Panc1 (cell line): ENCODE results near the gene SLC22A5. TPM values are rescaled to one million over a fixed set of nuclear protein-coding genes. Genes with fewer than 3 reads are reported as not detected.

Experiments
- ATAC-seq: fragments of 200-7000 bp; cut with Tn5 transposase; 2 replicates; pipeline ENCODE4 v1.9.1; 2020; ENCODE audit warnings: mild to moderate bottlenecking, moderate library complexity
- BruUV-seq: library from RNA; stranded (reverse); fragments of 400-500 nt; replicated peaks from 2 replicates; lab custom pipeline; 2021; lab: Mats Ljungman, UMichigan
- CTCF ChIA-PET: fragments of 300-600 bp; sonication (Branson Sonifier 250); formaldehyde crosslinking; loops from one replicate; lab custom pipeline; 2022; ENCODE audit warnings: antibody characterized with exemption; lab: Charles Lee
- POLR2A ChIA-PET: fragments of 300-600 bp; sonication (Branson Sonifier 250); formaldehyde crosslinking; loops from one replicate; lab custom pipeline; 2022; ENCODE audit warnings: antibody characterized with exemption; lab: Charles Lee
- DNase-seq: peaks from one replicate; pipeline ENCODE4 v3.0.0-alpha.2; 2010; ENCODE audit warnings: low read depth, low spot score
- H3K27ac ChIP-seq: 2 replicates; pipeline ENCODE4 v1.5.1; 2011; ENCODE audit warnings: mild to moderate bottlenecking, low read length, inconsistent platforms
- H3K27me3 ChIP-seq: fragments of 200-500 bp; sonication (Bioruptor generic); 2 replicates; pipeline ENCODE4 v1.6.0; 2014; ENCODE audit warnings: low read length, inconsistent platforms; ENCODE audit not compliant: control insufficient read depth, insufficient read depth
- H3K36me3 ChIP-seq: fragments of 200-500 bp; sonication (Bioruptor generic); 2 replicates; pipeline ENCODE4 v1.5.1; 2014; ENCODE audit warnings: inconsistent platforms, mild to moderate bottlenecking, low read length, moderate library complexity; ENCODE audit not compliant: control insufficient read depth, insufficient read depth
- H3K4me1 ChIP-seq: 2 replicates; pipeline ENCODE4 v1.5.1; 2011; ENCODE audit warnings: inconsistent platforms, mild to moderate bottlenecking, low read length, moderate library complexity; ENCODE audit not compliant: control insufficient read depth, insufficient read depth
- H3K4me3 ChIP-seq, 2 experiments: 2 replicates each; pipeline ENCODE4 v1.5.1; 2011 to 2012; ENCODE audit warnings: low read depth in 2 of 2, low read length in 2 of 2, mild to moderate bottlenecking in 2 of 2, inconsistent platforms in 1 of 2, moderate library complexity in 1 of 2
- H3K9me3 ChIP-seq: fragments of 200-500 bp; sonication (Bioruptor generic); 2 replicates; pipeline ENCODE4 v1.5.1; 2014; ENCODE audit warnings: low read depth, mild to moderate bottlenecking, inconsistent platforms, low read length, moderate library complexity; ENCODE audit not compliant: control insufficient read depth, insufficient read depth
- POLR2AphosphoS5 ChIP-seq: IDR thresholded peaks from 2 replicates; pipeline ENCODE4 v1.6.1; 2012; ENCODE audit warnings: mild to moderate bottlenecking, low read depth, low read length, moderate library complexity
- SIN3A ChIP-seq: IDR thresholded peaks from 2 replicates; pipeline ENCODE4 v1.6.1; 2012; ENCODE audit warnings: low read depth, mild to moderate bottlenecking, low read length, moderate library complexity, borderline replicate concordance; ENCODE audit not compliant: insufficient read depth
- TCF7L2 ChIP-seq: IDR thresholded peaks from 2 replicates; pipeline ENCODE4 v1.6.1; 2011; ENCODE audit warnings: mild to moderate bottlenecking, low read depth, low read length, inconsistent platforms
- in situ Hi-C: cut with HindIII; loops from 2 replicates; pipeline ENCODE4 v1.10.0; 2016; ENCODE audit warnings: low sequenced_read_pairs, low pct_unique_long_range_greater_than_20kb
- intact Hi-C: fragments of 100-400 bp; cut with micrococcal nuclease; formaldehyde crosslinking; loops from one replicate; pipeline ENCODE4 v1.10.0; 2022; ENCODE audit not compliant: unreplicated experiment
- total RNA-seq: library from RNA; stranded (reverse); gene quantifications from one replicate; pipeline ENCODE4 v1.2.1, GENCODE V29; 2021; ENCODE audit not compliant: unreplicated experiment
- TF ChIP-seq, protein P1 (sequence below): fragments of 450-650 bp; IDR thresholded peaks from 2 replicates; pipeline ENCODE4 v1.5.1; 2017; ENCODE audit warnings: mild to moderate bottlenecking
- TF ChIP-seq, protein P2 (sequence below), 2 experiments: IDR thresholded peaks; 2 replicates each; pipeline ENCODE4 v1.6.1; 2011 to 2012; ENCODE audit warnings: low read depth in 2 of 2, control low read depth in 1 of 2, low read length in 1 of 2, mild to moderate bottlenecking in 1 of 2, moderate library complexity in 1 of 2; ENCODE audit not compliant: insufficient read depth in 1 of 2

Gene SLC22A5
- total RNA-seq, 1 experiment from 2014 or later, result 9.5 TPM

DNA sequence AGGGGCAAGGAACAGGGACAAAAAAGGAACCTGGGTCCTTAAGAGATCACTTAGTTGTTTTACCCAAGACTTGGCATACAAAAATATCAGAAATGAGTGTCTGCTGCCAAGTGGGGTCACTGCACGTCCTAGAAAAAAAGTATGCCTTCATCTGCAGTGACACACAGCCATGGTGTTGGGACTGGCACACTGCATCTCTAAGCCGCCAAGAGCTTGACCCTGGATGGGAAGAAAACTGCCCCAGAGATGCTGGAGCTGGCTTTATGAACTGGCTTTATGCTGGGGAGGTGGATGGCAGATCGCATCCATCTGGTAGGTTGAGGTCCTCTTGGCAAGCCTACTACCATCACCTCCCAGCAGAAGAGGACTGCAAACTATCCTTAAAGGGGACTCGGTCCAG is 69.4 kb downstream of the SLC22A5 start:
- Histone ChIP-seq H3K4me3 (no peak overlapping the region), H3K36me3 (no peaks in the 10 kb centered on the region), H3K9me3 (no peaks in the 10 kb centered on the region), H3K4me1 (no peaks in the 10 kb centered on the region), H3K27me3 (no peaks in the 10 kb centered on the region), H3K27ac (no peak overlapping the region)
- CTCF ChIA-PET, result no interaction called here
- DNase-seq (no peak), ATAC-seq (peak; percentile 45; the same call in 1 of the 2 replicates)
- in situ Hi-C loops (no loop called here), intact Hi-C loops (no loop called here)
- no peak for TF ChIP-seq POLR2AphosphoS5
- no peak for TF ChIP-seq SIN3A
- TF ChIP-seq, protein P1, sequence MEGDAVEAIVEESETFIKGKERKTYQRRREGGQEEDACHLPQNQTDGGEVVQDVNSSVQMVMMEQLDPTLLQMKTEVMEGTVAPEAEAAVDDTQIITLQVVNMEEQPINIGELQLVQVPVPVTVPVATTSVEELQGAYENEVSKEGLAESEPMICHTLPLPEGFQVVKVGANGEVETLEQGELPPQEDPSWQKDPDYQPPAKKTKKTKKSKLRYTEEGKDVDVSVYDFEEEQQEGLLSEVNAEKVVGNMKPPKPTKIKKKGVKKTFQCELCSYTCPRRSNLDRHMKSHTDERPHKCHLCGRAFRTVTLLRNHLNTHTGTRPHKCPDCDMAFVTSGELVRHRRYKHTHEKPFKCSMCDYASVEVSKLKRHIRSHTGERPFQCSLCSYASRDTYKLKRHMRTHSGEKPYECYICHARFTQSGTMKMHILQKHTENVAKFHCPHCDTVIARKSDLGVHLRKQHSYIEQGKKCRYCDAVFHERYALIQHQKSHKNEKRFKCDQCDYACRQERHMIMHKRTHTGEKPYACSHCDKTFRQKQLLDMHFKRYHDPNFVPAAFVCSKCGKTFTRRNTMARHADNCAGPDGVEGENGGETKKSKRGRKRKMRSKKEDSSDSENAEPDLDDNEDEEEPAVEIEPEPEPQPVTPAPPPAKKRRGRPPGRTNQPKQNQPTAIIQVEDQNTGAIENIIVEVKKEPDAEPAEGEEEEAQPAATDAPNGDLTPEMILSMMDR, result no peak
- TF ChIP-seq, protein P2, sequence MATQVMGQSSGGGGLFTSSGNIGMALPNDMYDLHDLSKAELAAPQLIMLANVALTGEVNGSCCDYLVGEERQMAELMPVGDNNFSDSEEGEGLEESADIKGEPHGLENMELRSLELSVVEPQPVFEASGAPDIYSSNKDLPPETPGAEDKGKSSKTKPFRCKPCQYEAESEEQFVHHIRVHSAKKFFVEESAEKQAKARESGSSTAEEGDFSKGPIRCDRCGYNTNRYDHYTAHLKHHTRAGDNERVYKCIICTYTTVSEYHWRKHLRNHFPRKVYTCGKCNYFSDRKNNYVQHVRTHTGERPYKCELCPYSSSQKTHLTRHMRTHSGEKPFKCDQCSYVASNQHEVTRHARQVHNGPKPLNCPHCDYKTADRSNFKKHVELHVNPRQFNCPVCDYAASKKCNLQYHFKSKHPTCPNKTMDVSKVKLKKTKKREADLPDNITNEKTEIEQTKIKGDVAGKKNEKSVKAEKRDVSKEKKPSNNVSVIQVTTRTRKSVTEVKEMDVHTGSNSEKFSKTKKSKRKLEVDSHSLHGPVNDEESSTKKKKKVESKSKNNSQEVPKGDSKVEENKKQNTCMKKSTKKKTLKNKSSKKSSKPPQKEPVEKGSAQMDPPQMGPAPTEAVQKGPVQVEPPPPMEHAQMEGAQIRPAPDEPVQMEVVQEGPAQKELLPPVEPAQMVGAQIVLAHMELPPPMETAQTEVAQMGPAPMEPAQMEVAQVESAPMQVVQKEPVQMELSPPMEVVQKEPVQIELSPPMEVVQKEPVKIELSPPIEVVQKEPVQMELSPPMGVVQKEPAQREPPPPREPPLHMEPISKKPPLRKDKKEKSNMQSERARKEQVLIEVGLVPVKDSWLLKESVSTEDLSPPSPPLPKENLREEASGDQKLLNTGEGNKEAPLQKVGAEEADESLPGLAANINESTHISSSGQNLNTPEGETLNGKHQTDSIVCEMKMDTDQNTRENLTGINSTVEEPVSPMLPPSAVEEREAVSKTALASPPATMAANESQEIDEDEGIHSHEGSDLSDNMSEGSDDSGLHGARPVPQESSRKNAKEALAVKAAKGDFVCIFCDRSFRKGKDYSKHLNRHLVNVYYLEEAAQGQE (IDR thresholded peaks at IDR 0.05; ENCODE audit: insufficient read depth in 1 of 2, low read depth in 2 of 2, low read length in 1 of 2), result no peak
- no peak for TF ChIP-seq TCF7L2
- no TSS peak for BruUV-seq
- POLR2A ChIA-PET, result no interaction called here

DNA sequence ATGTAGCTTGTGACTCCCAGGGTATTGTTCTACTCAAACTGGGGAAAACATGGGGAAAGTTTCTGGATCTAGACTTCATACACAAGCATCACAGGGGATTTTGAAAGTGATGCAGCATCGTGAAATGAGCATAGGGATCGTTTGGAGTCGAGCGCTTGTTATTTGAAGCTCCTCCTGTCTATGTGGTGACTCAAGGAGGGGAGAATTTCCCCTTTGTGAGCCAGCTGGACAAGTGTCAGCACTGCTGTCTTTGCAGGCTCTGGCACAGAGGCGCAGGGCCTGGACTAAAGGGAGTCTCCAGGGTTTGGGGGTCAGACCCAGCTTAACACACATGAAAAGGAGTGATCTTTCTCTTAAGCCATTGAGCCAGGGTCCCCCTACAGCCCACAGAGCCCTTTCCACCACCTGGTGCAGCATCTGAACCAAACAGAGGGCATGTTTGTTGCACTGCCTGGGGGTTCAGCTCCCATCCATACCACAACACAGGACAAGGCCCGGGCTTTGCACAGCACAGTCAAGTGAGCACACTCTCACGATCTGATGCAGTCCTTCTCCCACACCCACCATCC is 70.1 kb downstream of the SLC22A5 start:
- H3K27ac ChIP-seq, result peak overlapping the region; percentile 29; the same call in 1 of the 2 replicates
- in situ Hi-C loops, result no loop called here
- POLR2A ChIA-PET, result no interaction called here

More for the DNA sequence above, 70.1 kb downstream of the SLC22A5 start:
- Histone ChIP-seq H3K4me1 (no peaks in the 10 kb centered on the region), H3K36me3 (no peaks in the 10 kb centered on the region), H3K9me3 (no peaks in the 10 kb centered on the region), H3K27me3 (no peaks in the 10 kb centered on the region), H3K4me3 (no peak overlapping the region)
- ATAC-seq (peak; percentile 86), DNase-seq (no peak)
- no TSS peak for BruUV-seq
- TF ChIP-seq, protein P1, result no peak
- TF ChIP-seq TCF7L2, result no peak
- no peak for TF ChIP-seq POLR2AphosphoS5
- TF ChIP-seq, protein P2 (IDR thresholded peaks at IDR 0.05; ENCODE audit: insufficient read depth in 1 of 2, low read depth in 2 of 2, low read length in 1 of 2), result no peak
- no peak for TF ChIP-seq SIN3A
- CTCF ChIA-PET, result no interaction called here
- intact Hi-C loops, result no loop called here
